ENCODE results near the gene IQCK. TPM values are rescaled to one million over a fixed set of nuclear protein-coding genes. Genes with fewer than 3 reads are reported as not detected.

Gene IQCK
- total RNA-seq, 2 donors from 2014 or later, result 13.1 to 13.2 TPM

DNA sequence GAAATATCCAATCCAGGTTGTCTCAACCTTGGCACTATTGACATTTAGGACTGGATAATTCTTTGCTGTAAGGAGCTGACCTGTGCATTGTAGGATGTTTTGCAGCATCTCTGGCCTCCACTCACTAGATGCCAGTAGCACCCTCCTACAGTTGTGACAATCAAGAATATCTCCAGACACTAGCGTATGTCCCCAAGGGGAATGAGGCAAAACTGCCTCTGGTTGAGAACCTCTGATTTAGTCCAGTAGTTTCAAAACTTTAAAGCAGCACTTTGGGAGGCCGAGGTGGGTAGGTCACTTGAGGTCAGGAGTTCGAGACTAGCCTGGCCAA is 48.4 kb downstream of the IQCK start:
- no peaks in the 10 kb centered on the region for H3K9me3 ChIP-seq
- no peak overlapping the region for H3K27ac ChIP-seq
- DNase-seq, result no peak
- H3K27me3 ChIP-seq, result no peaks in the 10 kb centered on the region
- TF ChIP-seq, protein P1, sequence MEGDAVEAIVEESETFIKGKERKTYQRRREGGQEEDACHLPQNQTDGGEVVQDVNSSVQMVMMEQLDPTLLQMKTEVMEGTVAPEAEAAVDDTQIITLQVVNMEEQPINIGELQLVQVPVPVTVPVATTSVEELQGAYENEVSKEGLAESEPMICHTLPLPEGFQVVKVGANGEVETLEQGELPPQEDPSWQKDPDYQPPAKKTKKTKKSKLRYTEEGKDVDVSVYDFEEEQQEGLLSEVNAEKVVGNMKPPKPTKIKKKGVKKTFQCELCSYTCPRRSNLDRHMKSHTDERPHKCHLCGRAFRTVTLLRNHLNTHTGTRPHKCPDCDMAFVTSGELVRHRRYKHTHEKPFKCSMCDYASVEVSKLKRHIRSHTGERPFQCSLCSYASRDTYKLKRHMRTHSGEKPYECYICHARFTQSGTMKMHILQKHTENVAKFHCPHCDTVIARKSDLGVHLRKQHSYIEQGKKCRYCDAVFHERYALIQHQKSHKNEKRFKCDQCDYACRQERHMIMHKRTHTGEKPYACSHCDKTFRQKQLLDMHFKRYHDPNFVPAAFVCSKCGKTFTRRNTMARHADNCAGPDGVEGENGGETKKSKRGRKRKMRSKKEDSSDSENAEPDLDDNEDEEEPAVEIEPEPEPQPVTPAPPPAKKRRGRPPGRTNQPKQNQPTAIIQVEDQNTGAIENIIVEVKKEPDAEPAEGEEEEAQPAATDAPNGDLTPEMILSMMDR (IDR thresholded peaks at IDR 0.05), result no peak
- intact Hi-C loops (cut with DNase I), result no loop called here
- H3K4me3 ChIP-seq, result no peak overlapping the region
- no peaks in the 10 kb centered on the region for H3K36me3 ChIP-seq
- no peak overlapping the region for H3K9ac ChIP-seq (ENCODE audit: low read depth in 2 of 2, low read length in 2 of 2)
- H3K4me1 ChIP-seq, result no peaks in the 10 kb centered on the region

DNA sequence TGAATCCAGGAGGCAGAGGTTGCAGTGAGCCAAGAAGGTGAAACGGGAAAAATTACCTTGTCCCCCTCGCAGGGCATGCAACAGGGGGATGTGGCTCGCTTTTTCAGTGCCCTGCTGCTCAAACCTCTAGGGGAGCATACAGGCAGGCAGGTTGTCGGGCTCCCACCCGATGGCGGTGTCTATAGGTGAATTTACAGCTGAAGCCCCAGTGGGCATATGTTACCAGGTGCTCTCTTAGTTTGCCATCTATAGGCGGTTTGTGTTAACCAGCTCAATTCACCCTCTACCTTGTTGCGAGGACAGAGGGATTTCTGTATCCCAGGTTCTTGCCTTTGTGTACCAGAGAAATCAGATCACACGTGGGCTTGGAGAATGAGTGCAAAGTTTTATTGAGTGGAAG is 48.9 kb downstream of the IQCK start:
- TF ChIP-seq, protein P1 (IDR thresholded peaks at IDR 0.05), result no peak
- H3K9me3 ChIP-seq, result no peaks in the 10 kb centered on the region
- intact Hi-C loops (cut with DNase I), result no loop called here
- H3K4me1 ChIP-seq, result no peaks in the 10 kb centered on the region
- no peaks in the 10 kb centered on the region for H3K27me3 ChIP-seq
- no peak overlapping the region for H3K27ac ChIP-seq
- H3K4me3 ChIP-seq, result no peak overlapping the region
- no peak for DNase-seq
- no peak overlapping the region for H3K9ac ChIP-seq (ENCODE audit: low read depth in 2 of 2, low read length in 2 of 2)
- no peaks in the 10 kb centered on the region for H3K36me3 ChIP-seq

DNA sequence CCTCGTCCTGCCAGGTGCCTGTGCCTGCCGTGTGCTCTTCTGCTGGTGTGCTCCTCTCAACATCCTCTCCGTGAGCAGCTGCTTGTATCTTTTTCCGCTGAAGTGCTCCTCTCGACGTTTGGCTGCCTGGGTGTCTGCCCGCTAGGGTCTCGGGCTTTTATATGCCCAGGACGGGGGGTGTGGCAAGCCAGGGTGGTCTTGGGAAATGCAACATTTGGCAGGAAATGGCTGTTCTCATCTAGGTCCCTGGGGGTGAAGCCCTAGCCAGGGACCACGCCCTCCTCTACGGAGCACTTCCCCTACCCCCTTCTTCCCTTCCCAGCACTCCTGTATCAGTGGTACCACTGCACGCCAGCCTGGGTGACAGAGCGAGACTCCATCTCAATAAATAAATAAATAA is 49.4 kb downstream of the IQCK start:
- H3K4me3 ChIP-seq, result no peak overlapping the region
- H3K9ac ChIP-seq (ENCODE audit: low read depth in 2 of 2, low read length in 2 of 2), result no peak overlapping the region
- intact Hi-C loops (cut with DNase I), result no loop called here
- H3K27me3 ChIP-seq, result no peaks in the 10 kb centered on the region
- H3K27ac ChIP-seq, result no peak overlapping the region
- H3K36me3 ChIP-seq, result no peaks in the 10 kb centered on the region
- TF ChIP-seq, protein P1 (IDR thresholded peaks at IDR 0.05), result no peak
- no peaks in the 10 kb centered on the region for H3K4me1 ChIP-seq
- no peak for DNase-seq
- no peaks in the 10 kb centered on the region for H3K9me3 ChIP-seq

DNA sequence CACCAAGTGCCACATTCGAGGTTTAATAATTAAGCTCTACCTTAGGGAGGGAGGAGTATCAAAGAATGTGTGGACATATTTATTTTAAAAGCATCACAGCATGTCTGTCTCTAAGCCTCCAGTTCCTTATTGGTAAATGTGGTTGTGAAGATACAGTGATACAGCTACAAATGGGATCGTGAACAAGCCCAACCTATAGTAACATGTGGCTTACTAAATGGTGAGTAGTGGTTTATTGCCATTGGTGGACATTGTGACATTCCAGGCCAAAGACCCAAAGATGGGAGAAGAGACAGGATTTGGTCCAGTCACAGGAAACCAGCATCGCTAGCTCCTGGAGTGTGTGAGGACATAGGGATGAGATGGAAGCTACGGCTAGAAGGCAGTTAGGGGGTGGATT is 51.2 kb downstream of the IQCK start:
- intact Hi-C loops (cut with DNase I), result no loop called here
- Histone ChIP-seq H3K4me3 (no peak overlapping the region), H3K27ac (no peak overlapping the region), H3K9me3 (no peaks in the 10 kb centered on the region), H3K4me1 (no peaks in the 10 kb centered on the region), H3K36me3 (no peaks in the 10 kb centered on the region), H3K9ac (ENCODE audit: low read depth in 2 of 2, low read length in 2 of 2) (no peak overlapping the region), H3K27me3 (no peaks in the 10 kb centered on the region)
- DNase-seq, result no peak
- TF ChIP-seq, protein P1 (IDR thresholded peaks at IDR 0.05), result no peak

DNA sequence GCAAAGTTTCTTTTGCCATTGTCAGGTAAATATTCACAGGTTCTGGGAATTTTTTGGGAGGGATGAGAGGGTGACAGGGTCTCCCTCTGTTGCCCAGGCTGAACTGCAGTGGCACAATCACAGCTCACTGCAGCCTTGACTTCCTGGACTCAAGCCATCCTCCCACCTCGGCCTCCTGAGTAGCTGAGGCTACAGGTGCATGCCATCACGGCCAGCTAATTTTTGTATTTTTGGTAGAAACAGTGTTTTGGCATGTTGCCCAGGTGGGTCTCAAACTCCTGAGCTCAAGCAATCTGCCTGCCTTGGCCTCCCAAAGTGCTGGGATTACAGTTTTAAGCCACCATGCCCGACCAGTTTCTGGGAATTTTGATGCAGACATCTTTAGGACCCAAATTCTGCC is 53.0 kb downstream of the IQCK start:
- H3K9me3 ChIP-seq, result no peaks in the 10 kb centered on the region
- intact Hi-C loops (cut with DNase I), result no loop called here

More for the DNA sequence above, 53.0 kb downstream of the IQCK start:
- no peak for DNase-seq
- no peaks in the 10 kb centered on the region for H3K36me3 ChIP-seq
- no peaks in the 10 kb centered on the region for H3K27me3 ChIP-seq
- H3K9ac ChIP-seq (ENCODE audit: low read depth in 2 of 2, low read length in 2 of 2), result no peak overlapping the region
- no peak overlapping the region for H3K4me3 ChIP-seq
- H3K27ac ChIP-seq, result no peak overlapping the region
- H3K4me1 ChIP-seq, result no peaks in the 10 kb centered on the region
- TF ChIP-seq, protein P1 (IDR thresholded peaks at IDR 0.05), result no peak
